Measurements from ENCODE around the gene FRMD4A. TPM values are rescaled to one million over a fixed set of nuclear protein-coding genes. Genes with fewer than 3 reads are reported as not detected.

Gene FRMD4A
- total and polyA plus RNA-seq, 2 experiments from 2014 or later = 11.9 to 17.5 TPM

DNA sequence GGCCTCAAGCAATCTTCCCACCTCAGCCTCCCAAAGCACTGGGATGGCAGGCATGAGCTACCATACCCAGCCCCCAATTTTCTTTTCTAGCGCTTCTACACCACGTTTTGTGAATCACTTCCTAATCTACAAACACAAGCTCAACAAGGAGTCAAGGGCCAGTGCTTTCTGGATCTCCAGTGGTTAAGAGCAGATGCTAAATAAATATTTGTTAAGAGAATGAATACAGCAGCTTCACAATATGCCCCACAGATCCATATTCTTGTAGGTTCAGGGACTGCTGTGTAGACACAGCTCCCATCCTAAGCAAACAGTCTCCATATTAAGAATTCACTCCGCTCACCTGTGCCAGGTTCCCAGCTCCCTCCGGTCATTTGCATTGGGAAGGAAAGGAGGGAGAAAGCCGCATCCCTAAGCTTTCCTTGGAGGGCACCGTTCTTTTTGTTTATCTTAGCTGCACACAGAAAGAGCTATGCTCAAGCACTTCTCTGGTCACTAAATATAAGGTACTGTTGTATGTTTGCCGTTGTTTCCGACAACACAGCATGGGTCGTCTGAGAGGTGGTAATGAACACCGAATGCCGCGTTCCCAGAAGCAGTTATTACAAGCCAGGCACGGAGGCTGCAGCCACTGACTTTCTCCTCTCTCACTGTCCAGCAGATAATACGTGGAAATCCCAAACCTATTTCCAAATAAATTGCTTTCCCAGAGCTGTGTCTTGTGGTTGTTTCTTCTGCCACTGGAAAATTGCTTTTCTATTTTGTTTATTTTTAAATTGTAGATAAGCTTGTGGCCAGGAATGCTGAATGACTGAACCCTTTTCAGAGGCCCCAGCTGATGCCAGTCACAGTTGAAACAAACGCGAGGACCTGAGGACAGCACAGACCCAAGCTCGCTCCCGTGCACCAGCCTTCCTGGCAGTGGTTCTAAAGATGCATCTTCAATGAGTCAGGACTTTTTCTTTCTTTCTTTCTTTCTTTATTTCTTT, 526.9 kb downstream of the FRMD4A start:
- H3K36me3 ChIP-seq (ENCODE audit: low read depth) = peaks cover 3% of the 10 kb centered on the region; the same call in 1 of the 2 replicates
- H3K79me2 ChIP-seq (ENCODE audit: insufficient read depth) = no peaks in the 10 kb centered on the region
- peaks cover 5% of the 10 kb centered on the region; the same call in 1 of the 2 replicates for H3K4me1 ChIP-seq (ENCODE audit: insufficient read depth)
- WGBS, 2 experiments (ENCODE audit: low coverage in 1 of 2, low lambda C conversion rate in 2 of 2, missing lambda C conversion rate in 2 of 2) = 89 to 90% methylated on average over 18 of the region's 18 CpGs
- H3K9me2 ChIP-seq (ENCODE audit: insufficient read depth) = no peaks in the 10 kb centered on the region
- H3K4me3 ChIP-seq = no peak overlapping the region
- TF ChIP-seq EZH2phosphoT487 (IDR thresholded peaks at IDR 0.05; ENCODE audit: insufficient read depth, low read depth) (no peak), EZH2 (IDR thresholded peaks at IDR 0.05; ENCODE audit: insufficient read depth, poor library complexity, severe bottlenecking) (no peak)
- in situ Hi-C loops (cut with MboI) = no loop called here
- H4K20me1 ChIP-seq (ENCODE audit: insufficient read depth) = no peaks in the 10 kb centered on the region
- H2AFZ ChIP-seq = no peak overlapping the region
- DNase-seq = no peak
- H3K27ac ChIP-seq = no peak overlapping the region
- H3K9ac ChIP-seq = no peak overlapping the region
- H3K9me3 ChIP-seq (ENCODE audit: low read depth) = no peaks in the 10 kb centered on the region
- H3K27me3 ChIP-seq (replicated peaks; ENCODE audit: insufficient read depth) = no peaks in the 10 kb centered on the region
- no peaks in the 10 kb centered on the region; the same call in 1 of the 2 replicates for H3F3A ChIP-seq (ENCODE audit: insufficient read depth)
- no peak overlapping the region for H3K4me2 ChIP-seq (ENCODE audit: unreplicated experiment)

DNA sequence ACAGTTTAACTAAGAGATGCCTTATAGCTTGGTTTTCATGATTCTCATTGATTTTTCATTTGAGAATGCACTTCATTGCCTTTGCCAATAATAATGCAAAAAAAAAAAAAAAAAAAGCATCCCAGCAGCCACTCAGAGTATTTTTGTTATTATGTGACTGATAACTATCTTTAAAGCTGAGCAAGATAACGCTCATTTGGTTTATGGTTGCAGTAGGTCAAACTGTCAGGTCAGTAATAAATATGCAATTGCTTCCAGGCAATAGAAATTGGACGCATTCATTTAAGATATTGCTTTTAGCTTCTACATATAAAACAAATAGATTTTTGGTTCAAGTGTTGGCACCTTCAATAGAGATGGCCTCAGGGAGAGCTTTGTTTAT, 528.8 kb downstream of the FRMD4A start:
- in situ Hi-C loops (cut with MboI) = no loop called here
- Histone ChIP-seq H4K20me1 (ENCODE audit: insufficient read depth) (no peaks in the 10 kb centered on the region), H3K4me1 (ENCODE audit: insufficient read depth) (peaks cover 5% of the 10 kb centered on the region; the same call in 1 of the 2 replicates), H3K36me3 (ENCODE audit: low read depth) (peaks cover 3% of the 10 kb centered on the region; the same call in 1 of the 2 replicates), H3K79me2 (ENCODE audit: insufficient read depth) (no peaks in the 10 kb centered on the region), H3K27me3 (replicated peaks; ENCODE audit: insufficient read depth) (no peaks in the 10 kb centered on the region), H3K27ac (no peak overlapping the region), H3K9me3 (ENCODE audit: low read depth) (no peaks in the 10 kb centered on the region), H3K4me3 (no peak overlapping the region), H3K4me2 (ENCODE audit: unreplicated experiment) (no peak overlapping the region), H2AFZ (no peak overlapping the region), H3F3A (ENCODE audit: insufficient read depth) (no peaks in the 10 kb centered on the region; the same call in 1 of the 2 replicates), H3K9ac (no peak overlapping the region), H3K9me2 (ENCODE audit: insufficient read depth) (no peaks in the 10 kb centered on the region)
- DNase-seq = no peak
- no peak for TF ChIP-seq EZH2 (IDR thresholded peaks at IDR 0.05; ENCODE audit: insufficient read depth, poor library complexity, severe bottlenecking)
- TF ChIP-seq EZH2phosphoT487 (IDR thresholded peaks at IDR 0.05; ENCODE audit: insufficient read depth, low read depth) = no peak
- WGBS, 2 experiments (ENCODE audit: low coverage in 1 of 2, low lambda C conversion rate in 2 of 2, missing lambda C conversion rate in 2 of 2) = 94 to 98% methylated on average over 2 of the region's 2 CpGs

DNA sequence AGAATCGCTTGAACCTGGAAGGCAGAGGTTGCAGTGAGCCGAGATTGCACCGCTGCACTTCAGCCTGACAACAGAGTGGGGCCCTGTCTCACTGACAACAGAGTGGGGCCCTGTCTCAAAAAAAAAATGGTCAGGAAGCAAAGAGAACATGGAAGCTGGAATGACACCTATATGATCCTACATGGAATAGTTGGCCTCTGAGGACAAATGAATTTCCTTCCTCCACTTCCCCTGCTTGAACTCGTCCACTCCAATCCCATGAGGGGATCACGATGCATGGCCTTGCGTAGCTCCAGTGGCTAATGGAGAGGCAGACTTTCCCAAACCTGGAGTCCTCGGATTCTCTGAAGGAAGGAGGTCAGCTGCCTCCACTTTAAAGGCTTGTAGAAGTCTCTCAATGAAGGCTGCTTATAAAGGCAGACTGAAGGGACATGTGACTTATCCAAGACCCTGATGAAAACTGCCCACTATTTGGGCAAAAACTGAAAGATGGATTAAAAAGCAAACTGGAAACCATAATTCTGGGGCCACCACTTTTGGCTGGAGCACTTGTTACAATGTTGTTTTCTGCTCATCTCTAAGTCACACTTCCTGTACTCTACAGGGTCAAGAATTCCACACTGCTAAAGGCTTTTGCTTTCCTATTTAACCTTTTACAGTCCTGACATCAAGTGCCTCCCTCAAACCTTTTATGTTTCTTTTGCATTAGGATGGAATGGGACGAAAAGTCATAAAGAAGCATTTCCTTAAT, 529.4 kb downstream of the FRMD4A start:
- H3K36me3 ChIP-seq (ENCODE audit: low read depth) = peaks cover 3% of the 10 kb centered on the region; the same call in 1 of the 2 replicates
- TF ChIP-seq EZH2 (IDR thresholded peaks at IDR 0.05; ENCODE audit: insufficient read depth, poor library complexity, severe bottlenecking) (no peak), EZH2phosphoT487 (IDR thresholded peaks at IDR 0.05; ENCODE audit: insufficient read depth, low read depth) (no peak)
- H2AFZ ChIP-seq = no peak overlapping the region
- H4K20me1 ChIP-seq (ENCODE audit: insufficient read depth) = no peaks in the 10 kb centered on the region
- H3K4me2 ChIP-seq (ENCODE audit: unreplicated experiment) = no peak overlapping the region
- H3K27ac ChIP-seq = no peak overlapping the region
- H3K9me3 ChIP-seq (ENCODE audit: low read depth) = no peaks in the 10 kb centered on the region
- no peaks in the 10 kb centered on the region; the same call in 1 of the 2 replicates for H3F3A ChIP-seq (ENCODE audit: insufficient read depth)
- no peaks in the 10 kb centered on the region for H3K79me2 ChIP-seq (ENCODE audit: insufficient read depth)
- no peak for DNase-seq
- H3K4me3 ChIP-seq = no peak overlapping the region
- no peak overlapping the region for H3K9ac ChIP-seq
- peaks cover 5% of the 10 kb centered on the region; the same call in 1 of the 2 replicates for H3K4me1 ChIP-seq (ENCODE audit: insufficient read depth)
- no peaks in the 10 kb centered on the region for H3K9me2 ChIP-seq (ENCODE audit: insufficient read depth)
- in situ Hi-C loops (cut with MboI) = no loop called here
- H3K27me3 ChIP-seq (replicated peaks; ENCODE audit: insufficient read depth) = no peaks in the 10 kb centered on the region
- WGBS, 2 experiments (ENCODE audit: low coverage in 1 of 2, low lambda C conversion rate in 2 of 2, missing lambda C conversion rate in 2 of 2) = 95 to 97% methylated on average over 8 of the region's 8 CpGs

DNA sequence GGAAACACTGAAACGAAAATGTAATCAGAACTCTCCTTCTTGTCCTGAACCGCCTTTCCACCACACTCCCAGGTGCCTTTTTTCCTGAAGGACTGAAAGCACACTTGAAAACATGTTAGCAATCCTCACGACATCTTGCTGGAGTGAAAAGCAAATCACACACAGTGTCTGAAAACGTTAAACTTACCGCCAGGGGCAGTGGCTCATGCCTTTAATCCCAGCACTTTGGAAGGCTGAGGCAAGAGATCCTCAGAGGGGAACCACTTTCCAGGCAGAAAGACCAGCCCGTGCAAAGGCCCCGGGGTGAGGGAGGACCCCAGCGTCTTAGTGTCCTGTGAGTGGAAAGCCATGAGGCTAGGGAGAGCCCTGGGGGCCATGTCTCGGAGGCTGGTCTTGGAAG, 533.6 kb downstream of the FRMD4A start:
- H3K4me1 ChIP-seq (ENCODE audit: insufficient read depth) = peaks cover 5% of the 10 kb centered on the region; the same call in 1 of the 2 replicates
- H3K36me3 ChIP-seq (ENCODE audit: low read depth) = peaks cover 3% of the 10 kb centered on the region; the same call in 1 of the 2 replicates
- no peaks in the 10 kb centered on the region for H4K20me1 ChIP-seq (ENCODE audit: insufficient read depth)
- no peaks in the 10 kb centered on the region for H3K9me3 ChIP-seq (ENCODE audit: low read depth)
- H2AFZ ChIP-seq = no peak overlapping the region
- no peak for DNase-seq
- no peak overlapping the region for H3K4me3 ChIP-seq
- in situ Hi-C loops (cut with MboI) = loop anchor here (10.0 kb wide), 2 partner anchors 158 to 678 kb away; no protein-coding TSS in a partner anchor
- no peak overlapping the region for H3K9ac ChIP-seq
- no peak overlapping the region for H3K27ac ChIP-seq
- TF ChIP-seq EZH2 (IDR thresholded peaks at IDR 0.05; ENCODE audit: insufficient read depth, poor library complexity, severe bottlenecking) (no peak), EZH2phosphoT487 (IDR thresholded peaks at IDR 0.05; ENCODE audit: insufficient read depth, low read depth) (no peak)
- H3K9me2 ChIP-seq (ENCODE audit: insufficient read depth) = no peaks in the 10 kb centered on the region
- WGBS, 2 experiments (ENCODE audit: low coverage in 1 of 2, low lambda C conversion rate in 2 of 2, missing lambda C conversion rate in 2 of 2) = 94 to 98% methylated on average over 9 of the region's 9 CpGs
- no peaks in the 10 kb centered on the region; the same call in 1 of the 2 replicates for H3F3A ChIP-seq (ENCODE audit: insufficient read depth)
- H3K79me2 ChIP-seq (ENCODE audit: insufficient read depth) = no peaks in the 10 kb centered on the region
- no peaks in the 10 kb centered on the region for H3K27me3 ChIP-seq (replicated peaks; ENCODE audit: insufficient read depth)
- no peak overlapping the region for H3K4me2 ChIP-seq (ENCODE audit: unreplicated experiment)
